Measurements from ENCODE around the gene EML3. TPM values are rescaled to one million over a fixed set of nuclear protein-coding genes. Genes with fewer than 3 reads are reported as not detected.

EML3 gene
- total and polyA plus RNA-seq, 2 of the 13 experiments (the other 11 are each of a cell fraction or from before 2014, with no cell fraction given), result 10.6 to 12.3 TPM

DNA sequence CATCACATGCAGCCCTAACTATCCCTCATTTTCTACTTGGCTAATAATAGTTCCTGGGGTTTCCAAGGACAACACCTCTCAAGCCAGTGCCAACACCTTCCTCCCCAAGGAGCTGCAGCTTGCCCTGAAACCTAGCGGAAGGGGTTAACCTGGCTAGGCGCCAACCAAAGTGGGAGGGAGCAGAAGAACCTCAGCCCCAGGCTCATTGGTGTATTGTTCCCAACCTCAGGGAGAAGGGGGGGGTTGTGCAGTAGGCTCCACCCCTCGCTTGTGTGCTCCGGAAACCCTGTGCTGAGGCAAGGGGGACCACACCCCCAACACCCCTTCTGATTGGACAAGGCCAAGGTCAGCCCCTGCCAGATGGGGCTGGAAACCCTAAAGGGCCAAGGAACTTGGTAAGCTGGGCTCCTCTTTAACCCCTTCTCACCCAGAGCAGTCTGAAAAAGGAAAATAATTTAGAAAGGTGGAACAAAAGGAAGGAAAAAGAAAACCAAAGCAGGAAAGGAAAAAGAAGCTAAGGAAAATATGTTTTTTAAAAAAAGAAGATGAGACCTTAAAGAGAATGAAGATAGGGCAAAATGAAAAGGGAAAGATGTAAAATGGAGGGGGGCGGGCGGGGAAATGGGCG lies 13.4 kb downstream of the EML3 start (continued):
- TF ChIP-seq, protein P1, sequence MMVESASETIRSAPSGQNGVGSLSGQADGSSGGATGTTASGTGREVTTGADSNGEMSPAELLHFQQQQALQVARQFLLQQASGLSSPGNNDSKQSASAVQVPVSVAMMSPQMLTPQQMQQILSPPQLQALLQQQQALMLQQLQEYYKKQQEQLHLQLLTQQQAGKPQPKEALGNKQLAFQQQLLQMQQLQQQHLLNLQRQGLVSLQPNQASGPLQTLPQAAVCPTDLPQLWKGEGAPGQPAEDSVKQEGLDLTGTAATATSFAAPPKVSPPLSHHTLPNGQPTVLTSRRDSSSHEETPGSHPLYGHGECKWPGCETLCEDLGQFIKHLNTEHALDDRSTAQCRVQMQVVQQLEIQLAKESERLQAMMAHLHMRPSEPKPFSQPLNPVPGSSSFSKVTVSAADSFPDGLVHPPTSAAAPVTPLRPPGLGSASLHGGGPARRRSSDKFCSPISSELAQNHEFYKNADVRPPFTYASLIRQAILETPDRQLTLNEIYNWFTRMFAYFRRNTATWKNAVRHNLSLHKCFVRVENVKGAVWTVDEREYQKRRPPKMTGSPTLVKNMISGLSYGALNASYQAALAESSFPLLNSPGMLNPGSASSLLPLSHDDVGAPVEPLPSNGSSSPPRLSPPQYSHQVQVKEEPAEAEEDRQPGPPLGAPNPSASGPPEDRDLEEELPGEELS (CRISPR knock-in tag; IDR thresholded peaks at IDR 0.05), result peak; percentile 70
- TF ChIP-seq, protein P2, sequence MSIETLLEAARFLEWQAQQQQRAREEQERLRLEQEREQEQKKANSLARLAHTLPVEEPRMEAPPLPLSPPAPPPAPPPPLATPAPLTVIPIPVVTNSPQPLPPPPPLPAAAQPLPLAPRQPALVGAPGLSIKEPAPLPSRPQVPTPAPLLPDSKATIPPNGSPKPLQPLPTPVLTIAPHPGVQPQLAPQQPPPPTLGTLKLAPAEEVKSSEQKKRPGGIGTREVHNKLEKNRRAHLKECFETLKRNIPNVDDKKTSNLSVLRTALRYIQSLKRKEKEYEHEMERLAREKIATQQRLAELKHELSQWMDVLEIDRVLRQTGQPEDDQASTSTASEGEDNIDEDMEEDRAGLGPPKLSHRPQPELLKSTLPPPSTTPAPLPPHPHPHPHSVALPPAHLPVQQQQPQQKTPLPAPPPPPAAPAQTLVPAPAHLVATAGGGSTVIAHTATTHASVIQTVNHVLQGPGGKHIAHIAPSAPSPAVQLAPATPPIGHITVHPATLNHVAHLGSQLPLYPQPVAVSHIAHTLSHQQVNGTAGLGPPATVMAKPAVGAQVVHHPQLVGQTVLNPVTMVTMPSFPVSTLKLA (IDR thresholded peaks at IDR 0.05), result 0 out of 2 replicates have a peak, but pooled peaks have one; percentile 6
- no peak for TF ChIP-seq ZNF256 (CRISPR knock-in tag; conservative IDR thresholded peaks at IDR 0.05)
- TF ChIP-seq SOX5 (CRISPR knock-in tag; IDR thresholded peaks at IDR 0.05; ENCODE audit: borderline replicate concordance), result peak; percentile 76; the same call in 1 of the 2 replicates
- TF ChIP-seq ZNF460 (CRISPR knock-in tag; IDR thresholded peaks at IDR 0.05; ENCODE audit: borderline replicate concordance), result no peak
- no peak for TF ChIP-seq ZNF335 (CRISPR knock-in tag; IDR thresholded peaks at IDR 0.05)
- TF ChIP-seq GMEB2 (CRISPR knock-in tag; IDR thresholded peaks at IDR 0.05; ENCODE audit: low read depth), result no peak
- TF ChIP-seq, protein P3, sequence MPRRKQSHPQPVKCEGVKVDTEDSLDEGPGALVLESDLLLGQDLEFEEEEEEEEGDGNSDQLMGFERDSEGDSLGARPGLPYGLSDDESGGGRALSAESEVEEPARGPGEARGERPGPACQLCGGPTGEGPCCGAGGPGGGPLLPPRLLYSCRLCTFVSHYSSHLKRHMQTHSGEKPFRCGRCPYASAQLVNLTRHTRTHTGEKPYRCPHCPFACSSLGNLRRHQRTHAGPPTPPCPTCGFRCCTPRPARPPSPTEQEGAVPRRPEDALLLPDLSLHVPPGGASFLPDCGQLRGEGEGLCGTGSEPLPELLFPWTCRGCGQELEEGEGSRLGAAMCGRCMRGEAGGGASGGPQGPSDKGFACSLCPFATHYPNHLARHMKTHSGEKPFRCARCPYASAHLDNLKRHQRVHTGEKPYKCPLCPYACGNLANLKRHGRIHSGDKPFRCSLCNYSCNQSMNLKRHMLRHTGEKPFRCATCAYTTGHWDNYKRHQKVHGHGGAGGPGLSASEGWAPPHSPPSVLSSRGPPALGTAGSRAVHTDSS (CRISPR knock-in tag; conservative IDR thresholded peaks at IDR 0.05), result no peak
- TF ChIP-seq, protein P4, sequence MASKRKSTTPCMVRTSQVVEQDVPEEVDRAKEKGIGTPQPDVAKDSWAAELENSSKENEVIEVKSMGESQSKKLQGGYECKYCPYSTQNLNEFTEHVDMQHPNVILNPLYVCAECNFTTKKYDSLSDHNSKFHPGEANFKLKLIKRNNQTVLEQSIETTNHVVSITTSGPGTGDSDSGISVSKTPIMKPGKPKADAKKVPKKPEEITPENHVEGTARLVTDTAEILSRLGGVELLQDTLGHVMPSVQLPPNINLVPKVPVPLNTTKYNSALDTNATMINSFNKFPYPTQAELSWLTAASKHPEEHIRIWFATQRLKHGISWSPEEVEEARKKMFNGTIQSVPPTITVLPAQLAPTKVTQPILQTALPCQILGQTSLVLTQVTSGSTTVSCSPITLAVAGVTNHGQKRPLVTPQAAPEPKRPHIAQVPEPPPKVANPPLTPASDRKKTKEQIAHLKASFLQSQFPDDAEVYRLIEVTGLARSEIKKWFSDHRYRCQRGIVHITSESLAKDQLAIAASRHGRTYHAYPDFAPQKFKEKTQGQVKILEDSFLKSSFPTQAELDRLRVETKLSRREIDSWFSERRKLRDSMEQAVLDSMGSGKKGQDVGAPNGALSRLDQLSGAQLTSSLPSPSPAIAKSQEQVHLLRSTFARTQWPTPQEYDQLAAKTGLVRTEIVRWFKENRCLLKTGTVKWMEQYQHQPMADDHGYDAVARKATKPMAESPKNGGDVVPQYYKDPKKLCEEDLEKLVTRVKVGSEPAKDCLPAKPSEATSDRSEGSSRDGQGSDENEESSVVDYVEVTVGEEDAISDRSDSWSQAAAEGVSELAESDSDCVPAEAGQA (IDR thresholded peaks at IDR 0.05; ENCODE audit: low read depth), result no peak
- TF ChIP-seq, protein P4 (CRISPR knock-in tag; IDR thresholded peaks at IDR 0.05; ENCODE audit: borderline replicate concordance), result no peak
- peak; percentile 37 for TF ChIP-seq TEAD3 (CRISPR knock-in tag; optimal IDR thresholded peaks at IDR 0.05; ENCODE audit: borderline replicate concordance)
- peak; percentile 20; the same call in 1 of the 2 replicates for TF ChIP-seq NCOA2 (CRISPR knock-in tag; IDR thresholded peaks at IDR 0.05)
- no peak for TF ChIP-seq ZNF251 (CRISPR knock-in tag; IDR thresholded peaks at IDR 0.05)
- peak; percentile 77; the same call in 1 of the 2 replicates for TF ChIP-seq TGIF2 (CRISPR knock-in tag; IDR thresholded peaks at IDR 0.05)
- peak; percentile 39; the same call in 1 of the 2 replicates for TF ChIP-seq ZNF501 (CRISPR knock-in tag; IDR thresholded peaks at IDR 0.05)

Data from HepG2 (cell line).